HepG2 (cell line): Measurements from ENCODE around the gene CDC14A. TPM values are rescaled to one million over a fixed set of nuclear protein-coding genes. Genes with fewer than 3 reads are reported as not detected.

ENCODE experiments used
- ATAC-seq: fragments of 200-7000 bp; cut with Tn5 transposase; 3 replicates; pipeline ENCODE4 v1.9.1; 2020; ENCODE audit warnings: mild to moderate bottlenecking, moderate library complexity
- BruUV-seq: library from RNA; stranded (reverse); fragments of 400-500 nt; replicated peaks from 2 replicates; lab custom pipeline; 2021; lab: Mats Ljungman, UMichigan
- CTCF ChIA-PET: fragments of 300-600 bp; formaldehyde crosslinking; extraction: SDS; loops from one replicate; lab custom pipeline; 2021; ENCODE audit warnings: low total read pairs, inconsistent platforms, low intra/inter-chr PET ratio; lab: Yijun Ruan, JAX
- POLR2A ChIA-PET: fragments of 350-600 bp; sonication (Branson Sonifier 250); formaldehyde crosslinking; loops from one replicate; lab custom pipeline; 2020; ENCODE audit warnings: antibody characterized with exemption, inconsistent platforms; lab: Yijun Ruan, JAX
- DNase-seq: peaks from one replicate; pipeline ENCODE4 v3.0.0-alpha.2; 2015; ENCODE audit warnings: low spot score
- FAIRE-seq: peaks from 3 replicates; lab custom pipeline; 2011; peaks lifted over from hg19 to GRCh38; lab: Jason Lieb, UNC
- H2AFZ ChIP-seq: one replicate; pipeline ENCODE4 v1.6.1; 2011; ENCODE audit warnings: low read length, inconsistent platforms
- H3K27ac ChIP-seq: fragments of 300-600 bp; 3 replicates; pipeline ENCODE4 v1.8.0; 2011; ENCODE audit warnings: mixed run types, mild to moderate bottlenecking, mixed read lengths, low read length, inconsistent platforms; ENCODE audit not compliant: insufficient read depth; ENCODE audit errors: extremely low read length
- H3K27me3 ChIP-seq, 2 experiments: fragments of 200-600 bp in 1 of 2; 2 replicates in 1 of 2; 3 replicates in 1 of 2; pipeline versions ENCODE4 v1.6.0 to v1.8.0; 2011; ENCODE audit warnings: low read length in 2 of 2, mild to moderate bottlenecking in 2 of 2, moderate library complexity in 2 of 2, inconsistent platforms in 1 of 2; ENCODE audit not compliant: insufficient read depth in 2 of 2, control insufficient read depth in 1 of 2
- H3K36me3 ChIP-seq, 2 experiments: fragments of 200-600 bp in 1 of 2; replicated peaks in 1 of 2; 2 replicates in 1 of 2; 3 replicates in 1 of 2; pipeline versions ENCODE4 v1.5.1 to v1.8.0; 2011; ENCODE audit warnings: low read length in 2 of 2, inconsistent platforms in 1 of 2; ENCODE audit not compliant: insufficient read depth in 2 of 2, control insufficient read depth in 1 of 2
- H3K4me1 ChIP-seq: 2 replicates; pipeline ENCODE4 v1.5.1; 2012; ENCODE audit warnings: low read length, inconsistent platforms; ENCODE audit not compliant: insufficient read depth
- H3K4me2 ChIP-seq: 2 replicates; pipeline ENCODE4 v1.6.0; 2011; ENCODE audit warnings: low read depth, low read length, inconsistent platforms
- H3K4me3 ChIP-seq, 3 experiments: fragments of 200-600 bp in 1 of 3; sonication (generic), shearing (Covaris generic) in 1 of 3; replicated peaks in 1 of 3; 2 replicates each; pipeline ENCODE4 v1.5.1; 2011 to 2016; ENCODE audit warnings: low read length in 3 of 3, inconsistent platforms in 2 of 3, low read depth in 2 of 3, mild to moderate bottlenecking in 2 of 3, control low read depth in 1 of 3, mixed read lengths in 1 of 3; ENCODE audit not compliant: insufficient read depth in 1 of 3
- H3K79me2 ChIP-seq: one replicate; pipeline ENCODE4 v1.6.1; 2011; ENCODE audit warnings: low read length, inconsistent platforms; ENCODE audit not compliant: insufficient read depth
- H3K9ac ChIP-seq: 2 replicates; pipeline ENCODE4 v1.6.0; 2011; ENCODE audit warnings: mild to moderate bottlenecking, low read depth, low read length, inconsistent platforms; ENCODE audit not compliant: insufficient read depth
- H3K9me3 ChIP-seq: 2 replicates; pipeline ENCODE4 v1.5.1; 2012; ENCODE audit warnings: mild to moderate bottlenecking, low read length
- H4K20me1 ChIP-seq: 2 replicates; pipeline ENCODE4 v1.6.0; 2011; ENCODE audit warnings: inconsistent platforms, mild to moderate bottlenecking, low read length, moderate library complexity; ENCODE audit not compliant: insufficient read depth
- HNF4A ChIP-seq: sonication (generic); formaldehyde crosslinking; IDR thresholded peaks from 2 replicates; pipeline ENCODE4 v1.4.0; 2020; ENCODE audit warnings: missing genetic modification reagents
- KLF6 ChIP-seq: IDR thresholded peaks from 2 replicates; pipeline ENCODE4 v1.8.0; 2016; ENCODE audit warnings: missing biosample characterization, missing genetic modification reagents
- NCOR1 ChIP-seq: fragments of 200-600 bp; sonication (generic); IDR thresholded peaks from 2 replicates; pipeline ENCODE4 v1.7.0; 2017; ENCODE audit warnings: antibody characterized with exemption, low read length, borderline replicate concordance
- SSRP1 ChIP-seq: IDR thresholded peaks from 2 replicates; pipeline ENCODE4 v1.6.1; 2016; ENCODE audit warnings: control low read depth
- ZNF142 ChIP-seq: sonication (generic); formaldehyde crosslinking; IDR thresholded peaks from 2 replicates; pipeline ENCODE4 v1.4.0; 2020; ENCODE audit warnings: missing genetic modification reagents
- ZNF263 ChIP-seq: sonication (generic); formaldehyde crosslinking; IDR thresholded peaks from 2 replicates; pipeline ENCODE4 v1.4.0; 2020; ENCODE audit warnings: missing genetic modification reagents
- WGBS: methylation state at CpG from one replicate; pipeline ENCODE4 v1.1.6; 2017; ENCODE audit warnings: low lambda C conversion rate; 5-methylcytosine and 5-hydroxymethylcytosine counted together
- in situ Hi-C: cut with HindIII; loops from 2 replicates; pipeline ENCODE4 v1.10.0; 2017; ENCODE audit warnings: low pct_unique_long_range_greater_than_20kb; ENCODE audit not compliant: extremely low pct_ligation_motif_present
- intact Hi-C: fragments of 100-400 bp; cut with micrococcal nuclease; formaldehyde crosslinking; loops from one replicate; pipeline ENCODE4 v1.10.0; 2022; ENCODE audit not compliant: unreplicated experiment
- polyA plus RNA-seq, 8 experiments: library from polyadenylated mRNA; depleted of rRNA in 3 of 8; stranded (reverse) in 7 of 8; unstranded in 1 of 8; fragments of >200 nt; fragmentation: Illumina TruSeq in 4 of 8; extraction: Trizol in 4 of 8; gene quantifications; 2 replicates each; pipeline versions ENCODE4 v1.2.1 to v1.2.3, GENCODE V29; 2011 to 2016; ENCODE audit warnings: low read depth in 4 of 8, missing spikeins in 1 of 8, mixed read lengths in 1 of 8; ENCODE audit not compliant: insufficient read depth in 1 of 8
- total RNA-seq, 5 experiments: library from RNA; depleted of rRNA; stranded (reverse); fragments of >200 nt; fragmentation: Illumina TruSeq; extraction: Trizol; gene quantifications; 2 replicates each; pipeline ENCODE4 v1.2.3, GENCODE V29; 2016; ENCODE audit warnings: low read depth in 1 of 5
- TF ChIP-seq, protein P1 (sequence below): sonication (generic); formaldehyde crosslinking; IDR thresholded peaks from 2 replicates; pipeline ENCODE4 v1.5.0; 2020; ENCODE audit warnings: mild to moderate bottlenecking, missing genetic modification reagents, moderate library complexity

CDC14A gene
- total and polyA plus RNA-seq, 2 of the 13 experiments (the other 11 are each of a cell fraction or from before 2014, with no cell fraction given), result 2.8 to 4.9 TPM

GRCh38 chr1:100320311-100321099 is 31.8 kb upstream of the CDC14A start:
- Histone ChIP-seq H4K20me1 (no peaks in the 10 kb centered on the region), H3K4me3 (no peak overlapping the region), H3K4me1 (peaks cover 34% of the 10 kb centered on the region), H3K27ac (no peak overlapping the region), H3K79me2 (no peaks in the 10 kb centered on the region), H2AFZ (no peak overlapping the region), H3K36me3 (no peaks in the 10 kb centered on the region), H3K4me2 (no peak overlapping the region), H3K9ac (no peak overlapping the region), H3K9me3 (no peaks in the 10 kb centered on the region), H3K27me3 (no peaks in the 10 kb centered on the region)
- WGBS, result 3% methylated on average over 2 of the region's 2 CpGs
- DNase-seq, result peak; percentile 24
- peak; percentile 75 for ATAC-seq
- no TSS peak for BruUV-seq
- no peak for FAIRE-seq
- POLR2A ChIA-PET, result interaction anchor here (1.1 kb wide), 1 partner anchor 32 kb away, joined by 4 read pairs; the partner anchor contains the start of gene CDC14A
- intact Hi-C loops (no loop called here), in situ Hi-C loops (no loop called here)
- CTCF ChIA-PET, result no interaction called here
- peak; percentile 43; the same call in 1 of the 2 replicates for TF ChIP-seq NCOR1
- TF ChIP-seq ZNF263, result 0 out of 2 replicates have a peak, but pooled peaks have one; percentile 26
- no peak for TF ChIP-seq KLF6 (CRISPR knock-in tag)
- TF ChIP-seq, protein P1, sequence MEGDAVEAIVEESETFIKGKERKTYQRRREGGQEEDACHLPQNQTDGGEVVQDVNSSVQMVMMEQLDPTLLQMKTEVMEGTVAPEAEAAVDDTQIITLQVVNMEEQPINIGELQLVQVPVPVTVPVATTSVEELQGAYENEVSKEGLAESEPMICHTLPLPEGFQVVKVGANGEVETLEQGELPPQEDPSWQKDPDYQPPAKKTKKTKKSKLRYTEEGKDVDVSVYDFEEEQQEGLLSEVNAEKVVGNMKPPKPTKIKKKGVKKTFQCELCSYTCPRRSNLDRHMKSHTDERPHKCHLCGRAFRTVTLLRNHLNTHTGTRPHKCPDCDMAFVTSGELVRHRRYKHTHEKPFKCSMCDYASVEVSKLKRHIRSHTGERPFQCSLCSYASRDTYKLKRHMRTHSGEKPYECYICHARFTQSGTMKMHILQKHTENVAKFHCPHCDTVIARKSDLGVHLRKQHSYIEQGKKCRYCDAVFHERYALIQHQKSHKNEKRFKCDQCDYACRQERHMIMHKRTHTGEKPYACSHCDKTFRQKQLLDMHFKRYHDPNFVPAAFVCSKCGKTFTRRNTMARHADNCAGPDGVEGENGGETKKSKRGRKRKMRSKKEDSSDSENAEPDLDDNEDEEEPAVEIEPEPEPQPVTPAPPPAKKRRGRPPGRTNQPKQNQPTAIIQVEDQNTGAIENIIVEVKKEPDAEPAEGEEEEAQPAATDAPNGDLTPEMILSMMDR (CRISPR knock-in tag), result peak; percentile 22; the same call in 1 of the 2 replicates
- TF ChIP-seq HNF4A (CRISPR knock-in tag), result peak; percentile 51; the same call in 1 of the 2 replicates
- no peak for TF ChIP-seq ZNF142 (CRISPR knock-in tag)
- no peak for TF ChIP-seq SSRP1
